Ascending aorta (tissue), 2 donors: Measurements from ENCODE around the gene OLFML2B. TPM values are rescaled to one million over a fixed set of nuclear protein-coding genes. Genes with fewer than 3 reads are reported as not detected.

ENCODE experiments used
- DNase-seq, 2 donors: peaks; one replicate each; pipeline ENCODE4 v3.0.0-alpha.2; 2019; ENCODE audit warnings: low spot score in 2 of 2
- H3K27ac ChIP-seq, 2 donors: fragments of 200-600 bp; sonication (generic); one replicate each; pipeline ENCODE4 v1.5.1; 2016 to 2017; ENCODE audit warnings: mild to moderate bottlenecking in 1 of 2
- H3K27me3 ChIP-seq: fragments of 200-600 bp; sonication (generic); one replicate; pipeline ENCODE4 v1.5.1; 2017
- H3K36me3 ChIP-seq, 2 donors: fragments of 200-600 bp; sonication (generic); one replicate each; pipeline ENCODE4 v1.5.1; 2016
- H3K4me1 ChIP-seq, 2 donors: fragments of 200-600 bp; sonication (generic); one replicate each; pipeline ENCODE4 v1.5.1; 2016 to 2017; ENCODE audit warnings: mild to moderate bottlenecking in 1 of 2
- H3K4me3 ChIP-seq, 2 donors: fragments of 200-600 bp; sonication (generic); one replicate each; pipeline ENCODE4 v1.5.1; 2016 to 2017; ENCODE audit warnings: mild to moderate bottlenecking in 1 of 2
- H3K9me3 ChIP-seq, 2 donors: fragments of 200-600 bp; sonication (generic); one replicate each; pipeline ENCODE4 v1.5.1; 2016
- CTCF ChIP-seq, 3 experiments: fragments of 200-600 bp in 2 of 3; fragments of 450-650 bp in 1 of 3; sonication (generic) in 2 of 3; IDR thresholded peaks; one replicate each; pipeline ENCODE4 v1.5.1; 2016 to 2019; ENCODE audit warnings: antibody characterized with exemption in 3 of 3, mild to moderate bottlenecking in 1 of 3, moderate library complexity in 1 of 3
- intact Hi-C: fragments of 100-400 bp; cut with DNase I; formaldehyde crosslinking; loops from one replicate; pipeline ENCODE4 v1.15.1; 2023
- total RNA-seq: library from RNA; depleted of rRNA; stranded (reverse); fragments of >200 nt; gene quantifications from one replicate; pipeline ENCODE4 v1.1.0, GENCODE V29; 2016

OLFML2B gene
- total RNA-seq, 1 donor from 2014 or later = 79.7 TPM

DNA sequence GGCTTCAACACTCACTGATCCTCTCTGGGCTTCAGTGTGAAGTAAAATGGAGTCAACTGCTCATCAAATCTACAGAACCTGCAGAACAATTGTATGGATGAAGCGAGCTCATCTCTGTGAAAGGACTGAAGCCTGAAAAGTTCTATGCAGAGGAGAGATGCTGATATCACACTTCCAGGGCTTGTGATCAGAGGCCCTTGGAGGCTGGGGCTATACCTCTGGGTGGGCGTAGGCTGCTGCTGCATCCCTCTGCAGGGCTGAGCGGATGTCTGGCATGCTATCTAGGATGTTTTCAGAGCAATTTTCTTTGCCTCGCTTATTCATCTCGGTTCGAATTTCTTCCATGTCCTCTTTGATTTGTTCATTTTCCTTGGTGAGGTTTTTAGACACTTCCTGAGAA is 17.6 kb downstream of the OLFML2B start:
- H3K4me1 ChIP-seq = peaks cover 9 to 10% of the 10 kb centered on the region in 2 donors
- intact Hi-C loops = no loop called here
- peaks cover 7 to 18% of the 10 kb centered on the region in 2 donors for H3K36me3 ChIP-seq

DNA sequence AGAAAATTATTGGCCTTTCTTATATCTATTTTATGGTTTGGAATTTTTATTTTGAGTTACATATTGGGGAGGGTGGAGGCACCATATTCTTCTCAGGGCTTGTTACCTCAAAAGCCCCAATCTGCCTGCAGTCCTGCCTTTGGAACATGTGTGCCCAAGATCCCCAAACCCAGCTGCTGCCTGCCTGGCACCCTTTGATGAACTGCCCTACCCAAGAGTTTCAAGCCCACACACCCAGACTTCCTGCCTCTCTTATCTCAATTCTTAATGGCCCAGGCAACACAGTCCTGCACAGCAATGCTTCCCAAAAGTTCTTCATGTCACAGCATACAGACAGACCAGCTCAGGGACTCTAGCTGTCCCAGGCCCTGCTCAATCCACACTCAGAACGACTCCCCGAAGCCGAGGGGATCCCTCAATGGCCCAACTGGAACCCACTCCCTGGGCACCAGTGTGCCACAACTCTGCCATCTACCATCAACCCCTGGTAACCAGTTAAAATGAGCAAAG is 19.2 kb downstream of the OLFML2B start:
- peak overlapping the region; percentile 43 to 68 for H3K27ac ChIP-seq
- peaks cover 6 to 9% of the 10 kb centered on the region in 2 donors for H3K4me1 ChIP-seq
- DNase-seq = no peak
- intact Hi-C loops = no loop called here
- H3K27me3 ChIP-seq = no peaks in the 10 kb centered on the region
- no peak for TF ChIP-seq CTCF (IDR thresholded peaks at IDR 0.05)
- H3K36me3 ChIP-seq = peaks cover 13 to 25% of the 10 kb centered on the region in 2 donors
- H3K4me3 ChIP-seq = no peak overlapping the region
- no peaks in the 10 kb centered on the region for H3K9me3 ChIP-seq

More for the DNA sequence above, 17.6 kb downstream of the OLFML2B start:
- DNase-seq = no peak
- TF ChIP-seq CTCF (IDR thresholded peaks at IDR 0.05) = no peak
- Histone ChIP-seq H3K9me3 (no peaks in the 10 kb centered on the region), H3K27me3 (no peaks in the 10 kb centered on the region), H3K27ac (no peak overlapping the region), H3K4me3 (no peak overlapping the region)

GRCh38 chr1:162003830-162004215 is 19.8 kb downstream of the OLFML2B start:
- Histone ChIP-seq H3K4me3 (peak overlapping the region in 1 of 2 donors; percentile 24), H3K36me3 (peaks cover 15 to 26% of the 10 kb centered on the region in 2 donors), H3K27me3 (no peaks in the 10 kb centered on the region), H3K9me3 (no peaks in the 10 kb centered on the region), H3K4me1 (peaks cover 0 to 3% of the 10 kb centered on the region in 2 donors), H3K27ac (peak overlapping the region; percentile 43 to 68)
- peak in 1 of 2 donors; percentile 72 for DNase-seq
- intact Hi-C loops = no loop called here
- no peak for TF ChIP-seq CTCF (IDR thresholded peaks at IDR 0.05)

GRCh38 chr1:162003061-162003829 is 20.4 kb downstream of the OLFML2B start:
- peak in 1 of 2 donors; percentile 84 for DNase-seq
- Histone ChIP-seq H3K27me3 (no peaks in the 10 kb centered on the region), H3K27ac (peak overlapping the region; percentile 58 to 68), H3K4me3 (peak overlapping the region in 1 of 2 donors; percentile 24), H3K36me3 (peaks cover 18 to 32% of the 10 kb centered on the region in 2 donors), H3K9me3 (no peaks in the 10 kb centered on the region), H3K4me1 (no peaks in the 10 kb centered on the region)
- no peak for TF ChIP-seq CTCF (IDR thresholded peaks at IDR 0.05)
- intact Hi-C loops = no loop called here

DNA sequence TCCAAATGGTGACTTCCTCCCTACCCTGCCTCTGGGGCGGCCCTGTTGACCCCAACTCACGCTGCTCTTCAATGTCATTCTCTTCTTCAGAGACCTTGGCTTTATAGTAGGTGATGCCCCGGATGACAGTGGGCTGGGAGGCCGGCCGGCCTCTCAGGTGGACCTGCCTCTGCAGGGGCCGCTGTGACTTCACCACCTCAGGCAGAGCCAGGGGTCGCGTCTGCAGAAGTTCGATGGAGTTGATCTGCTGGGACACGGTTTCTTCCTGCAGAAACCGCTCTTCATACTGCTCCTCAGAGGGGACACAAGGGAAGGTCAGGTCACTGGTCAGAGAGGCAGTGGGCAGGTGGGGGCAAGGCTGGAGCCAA is 23.6 kb downstream of the OLFML2B start:
- no peak overlapping the region for H3K4me3 ChIP-seq
- H3K27me3 ChIP-seq = no peaks in the 10 kb centered on the region
- no peak for TF ChIP-seq CTCF (IDR thresholded peaks at IDR 0.05)
- H3K36me3 ChIP-seq = peaks cover 31 to 39% of the 10 kb centered on the region in 2 donors
- no peaks in the 10 kb centered on the region for H3K4me1 ChIP-seq
- no peak for DNase-seq
- intact Hi-C loops = no loop called here
- no peaks in the 10 kb centered on the region for H3K9me3 ChIP-seq
- H3K27ac ChIP-seq = no peak overlapping the region
